Activated CD8-positive, alpha-beta T cell treated with anti-CD3 and anti-CD28 coated beads, Interleukin-2, amount 10 ng/mL, durations not matched to agents 7 days and 5 days (primary cell): ENCODE measurements around the gene ZDHHC17. TPM values are rescaled to one million over a fixed set of nuclear protein-coding genes. Genes with fewer than 3 reads are reported as not detected.

Experiments
- ATAC-seq: fragments of 150-1000 bp; cut with Tn5 transposase; one replicate; pipeline ENCODE4 v1.10.0; 2021; ENCODE audit warnings: moderate library complexity
- CTCF ChIA-PET: fragments of 350-600 bp; sonication (Branson Sonifier 250); formaldehyde crosslinking; loops from one replicate; lab custom pipeline; 2021; ENCODE audit warnings: antibody characterized with exemption; lab: Charles Lee
- POLR2A ChIA-PET: fragments of 350-600 bp; sonication (Branson Sonifier 250); formaldehyde crosslinking; loops from one replicate; lab custom pipeline; 2021; ENCODE audit warnings: antibody characterized with exemption; lab: Charles Lee
- DNase-seq: peaks from one replicate; pipeline ENCODE4 v3.0.0-alpha.2; 2020
- H3K27ac Mint-ChIP-seq: one replicate; pipeline ENCODE4 v1.8.0; 2021; ENCODE audit warnings: mild to moderate bottlenecking, mixed read lengths
- H3K27me3 Mint-ChIP-seq: one replicate; pipeline ENCODE4 v1.8.0; 2021; ENCODE audit warnings: low read depth, mixed read lengths
- H3K36me3 Mint-ChIP-seq: one replicate; pipeline ENCODE4 v1.8.0; 2021; ENCODE audit warnings: low read depth, mixed read lengths
- H3K4me1 Mint-ChIP-seq: one replicate; pipeline ENCODE4 v1.8.0; 2021; ENCODE audit warnings: low read depth, mixed read lengths
- H3K4me3 Mint-ChIP-seq: one replicate; pipeline ENCODE4 v1.8.0; 2021; ENCODE audit warnings: mild to moderate bottlenecking, mixed read lengths
- H3K9me3 Mint-ChIP-seq: one replicate; pipeline ENCODE4 v1.8.0; 2022; ENCODE audit warnings: mixed read lengths; ENCODE audit not compliant: insufficient read depth
- total RNA-seq, 2 experiments: library from RNA; stranded (reverse); gene quantifications; one replicate each; pipeline ENCODE4 v1.2.3, GENCODE V29; 2021

The ZDHHC17 gene
- total RNA-seq, 2 experiments from 2014 or later: 26.6 to 28.1 TPM

- ATAC-seq (no peak), DNase-seq (no peak)
- POLR2A ChIA-PET: no interaction called here
- no peak overlapping the region for H3K4me3 Mint-ChIP-seq
- peaks cover 2% of the 10 kb centered on the region for H3K4me1 Mint-ChIP-seq
- H3K36me3 Mint-ChIP-seq: peaks cover under 1% of the 10 kb centered on the region
- H3K27me3 Mint-ChIP-seq: no peaks in the 10 kb centered on the region
- H3K9me3 Mint-ChIP-seq: no peaks in the 10 kb centered on the region
- no peak overlapping the region for H3K27ac Mint-ChIP-seq
- CTCF ChIA-PET: interaction anchor here (0.6 to 2.8 kb wide), 21 partner anchors 9 to 220 kb away, joined by 3 to 31 read pairs (median 4); partner anchors contain the start of gene ZDHHC17
These were observed 26.9 kb downstream of the ZDHHC17 start for GRCh38 chr12:76790564-76791552.

GRCh38 chr12:76792828-76793227 lies 28.9 kb downstream of the ZDHHC17 start:
- Mint-ChIP-seq H3K9me3 (no peaks in the 10 kb centered on the region), H3K4me3 (no peak overlapping the region), H3K27me3 (no peaks in the 10 kb centered on the region), H3K36me3 (peaks cover under 1% of the 10 kb centered on the region), H3K4me1 (peaks cover 2% of the 10 kb centered on the region), H3K27ac (no peak overlapping the region)
- CTCF ChIA-PET: interaction anchor here (1.9 to 2.8 kb wide), 3 partner anchors 28 to 218 kb away, joined by 4 to 16 read pairs (median 9); no protein-coding TSS in a partner anchor
- ATAC-seq: no peak
- no peak for DNase-seq
- POLR2A ChIA-PET: interaction anchor here (0.6 kb wide), 2 partner anchors 207 to 248 kb away, joined by 3 read pairs; no protein-coding TSS in a partner anchor

GRCh38 chr12:76798864-76799263 lies 34.9 kb downstream of the ZDHHC17 start:
- ChIA-PET POLR2A (no interaction called here), CTCF (interaction anchor here (1.2 kb wide), 1 partner anchor 8 kb away, joined by 4 read pairs; no protein-coding TSS in a partner anchor)
- Mint-ChIP-seq H3K36me3 (peaks cover 41% of the 10 kb centered on the region), H3K27me3 (no peaks in the 10 kb centered on the region), H3K4me3 (no peak overlapping the region), H3K27ac (no peak overlapping the region), H3K9me3 (peaks cover 6% of the 10 kb centered on the region), H3K4me1 (peaks cover 3% of the 10 kb centered on the region)
- DNase-seq (no peak), ATAC-seq (no peak)

GRCh38 chr12:76799362-76799761 lies 35.4 kb downstream of the ZDHHC17 start:
- peaks cover 41% of the 10 kb centered on the region for H3K36me3 Mint-ChIP-seq
- H3K4me3 Mint-ChIP-seq: no peak overlapping the region
- ChIA-PET CTCF (interaction anchor here (1.2 kb wide), 1 partner anchor 9 kb away, joined by 4 read pairs; no protein-coding TSS in a partner anchor), POLR2A (no interaction called here)
- peaks cover 6% of the 10 kb centered on the region for H3K9me3 Mint-ChIP-seq
- no peak overlapping the region for H3K27ac Mint-ChIP-seq
- H3K27me3 Mint-ChIP-seq: no peaks in the 10 kb centered on the region
- DNase-seq (no peak), ATAC-seq (no peak)
- peaks cover 8% of the 10 kb centered on the region for H3K4me1 Mint-ChIP-seq

- H3K27ac Mint-ChIP-seq: no peak overlapping the region
- ChIA-PET POLR2A (no interaction called here), CTCF (no interaction called here)
- H3K27me3 Mint-ChIP-seq: no peaks in the 10 kb centered on the region
- ATAC-seq: no peak
- H3K36me3 Mint-ChIP-seq: peaks cover 45% of the 10 kb centered on the region
- peaks cover 8% of the 10 kb centered on the region for H3K4me1 Mint-ChIP-seq
- H3K4me3 Mint-ChIP-seq: no peak overlapping the region
- DNase-seq: no peak
- peaks cover 6% of the 10 kb centered on the region for H3K9me3 Mint-ChIP-seq
These were observed 38.1 kb downstream of the ZDHHC17 start for GRCh38 chr12:76802060-76802459.

GRCh38 chr12:76804435-76804976 lies 40.6 kb downstream of the ZDHHC17 start:
- DNase-seq (no peak), ATAC-seq (no peak)
- H3K9me3 Mint-ChIP-seq: peaks cover 6% of the 10 kb centered on the region
- no peaks in the 10 kb centered on the region for H3K27me3 Mint-ChIP-seq
- CTCF ChIA-PET: no interaction called here
- peaks cover 33% of the 10 kb centered on the region for H3K36me3 Mint-ChIP-seq
- H3K4me3 Mint-ChIP-seq: no peak overlapping the region
- POLR2A ChIA-PET: no interaction called here
- H3K4me1 Mint-ChIP-seq: peaks cover 8% of the 10 kb centered on the region
- no peak overlapping the region for H3K27ac Mint-ChIP-seq

GRCh38 chr12:76810671-76811419 lies 46.9 kb downstream of the ZDHHC17 start:
- H3K9me3 Mint-ChIP-seq: no peaks in the 10 kb centered on the region
- DNase-seq (no peak), ATAC-seq (no peak)
- ChIA-PET CTCF (interaction anchor here (1.0 kb wide), 1 partner anchor 200 kb away, joined by 4 read pairs; no protein-coding TSS in a partner anchor), POLR2A (no interaction called here)
- H3K4me3 Mint-ChIP-seq: no peak overlapping the region
- H3K36me3 Mint-ChIP-seq: peaks cover 7% of the 10 kb centered on the region
- H3K27me3 Mint-ChIP-seq: no peaks in the 10 kb centered on the region
- H3K27ac Mint-ChIP-seq: no peak overlapping the region
- no peaks in the 10 kb centered on the region for H3K4me1 Mint-ChIP-seq

- ChIA-PET CTCF (no interaction called here), POLR2A (no interaction called here)
- no peaks in the 10 kb centered on the region for H3K27me3 Mint-ChIP-seq
- ATAC-seq: no peak
- no peaks in the 10 kb centered on the region for H3K9me3 Mint-ChIP-seq
- H3K36me3 Mint-ChIP-seq: peaks cover 5% of the 10 kb centered on the region
- no peak for DNase-seq
- no peaks in the 10 kb centered on the region for H3K4me1 Mint-ChIP-seq
- H3K4me3 Mint-ChIP-seq: no peak overlapping the region
- no peak overlapping the region for H3K27ac Mint-ChIP-seq
These were observed 48.1 kb downstream of the ZDHHC17 start for GRCh38 chr12:76811976-76812375.

GRCh38 chr12:76813265-76813664 lies 49.4 kb downstream of the ZDHHC17 start:
- Mint-ChIP-seq H3K9me3 (no peaks in the 10 kb centered on the region), H3K4me3 (no peak overlapping the region), H3K4me1 (no peaks in the 10 kb centered on the region), H3K27ac (no peak overlapping the region), H3K27me3 (no peaks in the 10 kb centered on the region), H3K36me3 (peaks cover 5% of the 10 kb centered on the region)
- ChIA-PET CTCF (no interaction called here), POLR2A (no interaction called here)
- no peak for ATAC-seq
- DNase-seq: no peak

GRCh38 chr12:76813972-76814371 lies 50.1 kb downstream of the ZDHHC17 start:
- H3K9me3 Mint-ChIP-seq: no peaks in the 10 kb centered on the region
- H3K27ac Mint-ChIP-seq: no peak overlapping the region
- no peak for ATAC-seq
- no peak for DNase-seq
- POLR2A ChIA-PET: no interaction called here
- peaks cover 5% of the 10 kb centered on the region for H3K36me3 Mint-ChIP-seq
- no peaks in the 10 kb centered on the region for H3K4me1 Mint-ChIP-seq
- CTCF ChIA-PET: no interaction called here
- no peaks in the 10 kb centered on the region for H3K27me3 Mint-ChIP-seq
- no peak overlapping the region for H3K4me3 Mint-ChIP-seq

- no peaks in the 10 kb centered on the region for H3K27me3 Mint-ChIP-seq
- H3K36me3 Mint-ChIP-seq: peaks cover 2% of the 10 kb centered on the region
- no peaks in the 10 kb centered on the region for H3K4me1 Mint-ChIP-seq
- H3K27ac Mint-ChIP-seq: no peak overlapping the region
- ChIA-PET POLR2A (no interaction called here), CTCF (interaction anchor here (1.1 to 1.6 kb wide), 6 partner anchors 28 to 235 kb away, joined by 3 to 6 read pairs (median 3); no protein-coding TSS in a partner anchor)
- H3K4me3 Mint-ChIP-seq: no peak overlapping the region
- ATAC-seq (no peak), DNase-seq (no peak)
- H3K9me3 Mint-ChIP-seq: no peaks in the 10 kb centered on the region
These were observed 57.1 kb downstream of the ZDHHC17 start for GRCh38 chr12:76820888-76821482.
